K562 (cell line): Measurements from ENCODE around the gene IARS1. TPM values are rescaled to one million over a fixed set of nuclear protein-coding genes. Genes with fewer than 3 reads are reported as not detected.
A peak's percentile ranks its signal among the peaks of the same experiment; 100 is the strongest.

Experiments
- BHLHE40 ChIP-seq: IDR thresholded peaks from 2 replicates; pipeline ENCODE4 v1.6.1; 2011; ENCODE audit warnings: low read length, improper control_type of control experiment
- CEBPB ChIP-seq: fragments of 450-650 bp; IDR thresholded peaks from 2 replicates; pipeline ENCODE4 v1.6.1; 2016; ENCODE audit warnings: missing genetic modification characterization, missing compliant biosample characterization
- CEBPG ChIP-seq, 3 experiments: fragments of 200-800 bp in 1 of 3; sonication (Bioruptor generic) in 1 of 3; sonication (generic) in 1 of 3; formaldehyde crosslinking in 1 of 3; IDR thresholded peaks in 2 of 3; conservative IDR thresholded peaks in 1 of 3; 2 replicates each; pipeline versions ENCODE4 v1.6.1 to v1.8.0; 2016 to 2022; ENCODE audit warnings: missing compliant biosample characterization in 2 of 3, missing genetic modification characterization in 2 of 3, mild to moderate bottlenecking in 1 of 3, missing genetic modification reagents in 1 of 3
- CUX1 ChIP-seq: fragments of 200-800 bp; sonication (Bioruptor generic); IDR thresholded peaks from 2 replicates; pipeline ENCODE4 v1.6.1; 2016; ENCODE audit warnings: missing genetic modification characterization, missing compliant biosample characterization
- FOXM1 ChIP-seq, 2 experiments: fragments of 450-650 bp in 1 of 2; sonication (generic) in 1 of 2; formaldehyde crosslinking in 1 of 2; IDR thresholded peaks; 2 replicates each; pipeline versions ENCODE4 v1.6.1 to v1.9.0; 2017 to 2022; ENCODE audit warnings: low read depth in 2 of 2, mild to moderate bottlenecking in 2 of 2, missing genetic modification reagents in 1 of 2, moderate library complexity in 1 of 2
- KAT8 ChIP-seq: fragments of 450-650 bp; IDR thresholded peaks from 2 replicates; pipeline ENCODE4 v1.6.1; 2016; ENCODE audit warnings: low read depth, mild to moderate bottlenecking
- MAFF ChIP-seq: IDR thresholded peaks from 2 replicates; pipeline ENCODE4 v1.6.1; 2012; ENCODE audit warnings: low read length, improper control_type of control experiment
- MAFG ChIP-seq: fragments of 450-650 bp; conservative IDR thresholded peaks from 2 replicates; pipeline ENCODE4 v1.6.1; 2016; ENCODE audit warnings: missing genetic modification characterization, missing compliant biosample characterization
- NFIC ChIP-seq: fragments of 450-650 bp; IDR thresholded peaks from 2 replicates; pipeline ENCODE4 v1.6.1; 2017; ENCODE audit warnings: mild to moderate bottlenecking, inconsistent platforms
- NR0B1 ChIP-seq: fragments of 450-650 bp; IDR thresholded peaks from one replicate; pipeline ENCODE4 v1.6.1; 2018; ENCODE audit warnings: mild to moderate bottlenecking, moderate library complexity; ENCODE audit not compliant: partially characterized antibody
- WHSC1 ChIP-seq: IDR thresholded peaks from one replicate; pipeline ENCODE4 v1.6.1; 2012; ENCODE audit warnings: low read length, control low read depth, inconsistent platforms
- ZFPM2 ChIP-seq: fragments of 250-450 bp; sonication (Bioruptor Pico); IDR thresholded peaks from 2 replicates; pipeline ENCODE4 v1.5.1; 2022; ENCODE audit warnings: mild to moderate bottlenecking
- ZNF143 ChIP-seq: sonication (generic); formaldehyde crosslinking; IDR thresholded peaks from 2 replicates; pipeline ENCODE4 v1.9.0; 2022; ENCODE audit warnings: mild to moderate bottlenecking, missing genetic modification reagents
- ZNF280A ChIP-seq: fragments of 450-650 bp; IDR thresholded peaks from 2 replicates; pipeline ENCODE4 v1.6.1; 2018; ENCODE audit warnings: mild to moderate bottlenecking, low read depth; ENCODE audit not compliant: partially characterized antibody
- ZNF583 ChIP-seq: fragments of 250-450 bp; sonication (Bioruptor Pico); IDR thresholded peaks from 2 replicates; pipeline ENCODE4 v1.4.0; 2020
- ZNF639 ChIP-seq, 2 experiments: fragments of 200-800 bp in 1 of 2; sonication (Bioruptor generic) in 1 of 2; sonication (generic) in 1 of 2; formaldehyde crosslinking in 1 of 2; IDR thresholded peaks in 1 of 2; conservative IDR thresholded peaks in 1 of 2; 2 replicates each; pipeline versions ENCODE4 v1.5.0 to v1.6.1; 2016 to 2020; ENCODE audit warnings: missing compliant biosample characterization in 1 of 2, missing genetic modification characterization in 1 of 2, missing genetic modification reagents in 1 of 2
- ZNF77 ChIP-seq: fragments of 250-450 bp; sonication (Bioruptor Pico); IDR thresholded peaks from 2 replicates; pipeline ENCODE4 v1.5.0; 2020
- polyA plus RNA-seq, 8 experiments: library from polyadenylated mRNA; depleted of rRNA in 4 of 8; stranded (reverse) in 5 of 8; unstranded in 3 of 8; fragments of >200 nt; fragmentation: Nextera tagmentation in 2 of 8; fragmentation: Illumina TruSeq in 1 of 8; extraction: Ambion mirVana in 2 of 8; extraction: Trizol in 1 of 8; gene quantifications; 2 replicates each; pipeline versions ENCODE4 v1.2.1 to v1.2.3, GENCODE V29; 2011 to 2014; ENCODE audit warnings: inconsistent platforms in 1 of 8, missing spikeins in 1 of 8
- total RNA-seq, 7 experiments: library from RNA; depleted of rRNA in 6 of 7; stranded (reverse); fragments of >200 nt in 6 of 7; fragmentation: Illumina TruSeq in 2 of 7; extraction: Trizol in 2 of 7; gene quantifications; 2 replicates each; pipeline versions ENCODE4 v1.2.1 to v1.2.3, GENCODE V29; 2011 to 2021; ENCODE audit warnings: low replicate concordance in 1 of 7

IARS1 gene
- total and polyA plus RNA-seq, 9 of the 15 experiments (the other 6 are each of a cell fraction or from before 2014, with no cell fraction given) = 119 to 371 (median 234) TPM

GRCh38 chr9:92293452-92294296 is at the start of gene IARS1 (continued):
- no peak for TF ChIP-seq CUX1
- TF ChIP-seq ZNF639 (CRISPR knock-in tag; conservative IDR thresholded peaks at IDR 0.05 in 1 of 2, IDR thresholded peaks at IDR 0.05 in 1 of 2) = peak in 1 of 2 experiments; percentile 82; a peak in 2 of 4 replicates
- TF ChIP-seq ZNF583 (CRISPR knock-in tag) = no peak
- TF ChIP-seq ZFPM2 = no peak
- TF ChIP-seq ZNF77 (CRISPR knock-in tag) = no peak
- TF ChIP-seq WHSC1 = no peak
- no peak for TF ChIP-seq NR0B1
- TF ChIP-seq CEBPB (tag) = peak; percentile 99
- TF ChIP-seq KAT8 = no peak
- TF ChIP-seq MAFG (tag) = no peak
- peak; percentile 49 for TF ChIP-seq NFIC
- peak; percentile 78 for TF ChIP-seq BHLHE40
- no peak; the same call in 1 of the 2 replicates for TF ChIP-seq ZNF143
- TF ChIP-seq MAFF = no peak
- TF ChIP-seq CEBPG (CRISPR knock-in tag; IDR thresholded peaks at IDR 0.05) = peak; percentile 100
- peak; percentile 99 for TF ChIP-seq CEBPG (tag; conservative IDR thresholded peaks at IDR 0.05 in 1 of 2, IDR thresholded peaks at IDR 0.05 in 1 of 2)
- no peak for TF ChIP-seq FOXM1 (IDR thresholded peaks at IDR 0.05; ENCODE audit: low read depth)
- TF ChIP-seq FOXM1 (CRISPR knock-in tag; IDR thresholded peaks at IDR 0.05; ENCODE audit: low read depth) = peak; percentile 84
- TF ChIP-seq ZNF280A = no peak
